ENCODE results near the gene C1orf50.

DNA sequence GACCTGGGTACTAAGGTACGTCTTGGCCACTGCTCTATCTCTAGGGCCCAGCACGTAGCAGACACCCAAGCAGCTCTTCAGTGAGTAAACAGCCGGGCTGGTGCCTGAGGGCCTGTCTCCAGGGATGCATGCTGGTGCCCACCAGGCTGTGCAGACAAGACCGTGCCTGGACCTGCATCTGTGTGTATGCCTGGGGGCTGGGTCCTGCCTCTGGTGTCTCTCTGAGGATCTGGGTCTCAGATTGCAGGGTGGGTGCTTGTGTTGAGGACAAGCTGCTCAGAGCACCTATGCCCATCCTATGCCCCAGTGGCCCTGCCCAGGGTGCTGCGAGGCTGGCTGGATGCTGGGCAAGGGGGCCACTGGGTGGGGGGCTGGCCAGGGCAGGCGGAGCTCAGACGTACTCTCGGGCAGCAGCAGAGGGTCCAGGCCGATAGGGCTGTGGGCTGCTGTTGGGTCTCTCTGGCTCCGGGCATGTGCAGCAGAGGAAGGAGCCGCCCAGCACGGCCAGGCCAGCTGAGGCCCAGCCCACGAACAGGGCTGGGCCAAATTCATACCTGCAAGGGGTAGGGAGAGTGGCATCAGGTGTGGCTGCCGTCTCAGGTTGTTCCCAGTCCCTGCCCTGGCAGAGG is 31.5 kb upstream of the C1orf50 start:
- TF ChIP-seq, protein P1, sequence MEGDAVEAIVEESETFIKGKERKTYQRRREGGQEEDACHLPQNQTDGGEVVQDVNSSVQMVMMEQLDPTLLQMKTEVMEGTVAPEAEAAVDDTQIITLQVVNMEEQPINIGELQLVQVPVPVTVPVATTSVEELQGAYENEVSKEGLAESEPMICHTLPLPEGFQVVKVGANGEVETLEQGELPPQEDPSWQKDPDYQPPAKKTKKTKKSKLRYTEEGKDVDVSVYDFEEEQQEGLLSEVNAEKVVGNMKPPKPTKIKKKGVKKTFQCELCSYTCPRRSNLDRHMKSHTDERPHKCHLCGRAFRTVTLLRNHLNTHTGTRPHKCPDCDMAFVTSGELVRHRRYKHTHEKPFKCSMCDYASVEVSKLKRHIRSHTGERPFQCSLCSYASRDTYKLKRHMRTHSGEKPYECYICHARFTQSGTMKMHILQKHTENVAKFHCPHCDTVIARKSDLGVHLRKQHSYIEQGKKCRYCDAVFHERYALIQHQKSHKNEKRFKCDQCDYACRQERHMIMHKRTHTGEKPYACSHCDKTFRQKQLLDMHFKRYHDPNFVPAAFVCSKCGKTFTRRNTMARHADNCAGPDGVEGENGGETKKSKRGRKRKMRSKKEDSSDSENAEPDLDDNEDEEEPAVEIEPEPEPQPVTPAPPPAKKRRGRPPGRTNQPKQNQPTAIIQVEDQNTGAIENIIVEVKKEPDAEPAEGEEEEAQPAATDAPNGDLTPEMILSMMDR (IDR thresholded peaks at IDR 0.05 in 4 of 5, conservative IDR thresholded peaks at IDR 0.05 in 1 of 5): no peak
- TF ChIP-seq POLR2A (IDR thresholded peaks at IDR 0.05): no peak
